Activated T-cell treated with anti-CD3 and anti-CD28 coated beads, Interleukin-2, amount 50 U/mL, for 48 hours (primary cell): Measurements from ENCODE around the gene RHBDL3.

Source experiments
- DNase-seq, 2 experiments: peaks; one replicate each; pipeline ENCODE4 v3.0.0-alpha.2; 2020

Gene RHBDL3

GRCh38 chr17:32266389-32267301, 1.0 kb downstream of the RHBDL3 start:
- DNase-seq: peak; percentile 42 to 48

DNA sequence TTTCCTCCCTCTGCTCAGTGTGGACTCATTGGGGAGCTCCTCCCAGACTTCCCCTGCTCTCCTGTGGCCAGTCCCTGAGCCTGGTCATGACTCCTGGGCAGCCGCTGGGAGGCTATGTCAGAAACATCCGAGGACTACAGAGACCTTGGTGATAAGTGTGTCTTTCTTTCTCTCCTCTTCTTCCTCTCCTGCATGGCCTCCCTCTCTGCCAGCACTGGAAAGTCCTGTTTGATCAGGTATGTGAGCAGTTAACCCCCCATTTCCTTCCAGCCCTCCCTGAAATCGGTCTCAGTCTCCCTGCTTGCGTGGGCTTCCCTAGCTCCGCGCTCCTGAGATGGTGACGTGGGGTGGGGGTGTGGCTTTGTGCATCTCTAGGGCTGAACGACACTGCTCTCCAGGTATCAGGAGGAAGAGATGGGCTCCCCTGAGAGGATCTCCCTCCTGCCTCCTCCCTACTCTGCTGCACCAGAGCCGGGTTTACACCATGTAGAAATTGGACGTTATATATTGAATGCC, 2.1 kb downstream of the RHBDL3 start:
- DNase-seq: peak; percentile 23 to 41

DNA sequence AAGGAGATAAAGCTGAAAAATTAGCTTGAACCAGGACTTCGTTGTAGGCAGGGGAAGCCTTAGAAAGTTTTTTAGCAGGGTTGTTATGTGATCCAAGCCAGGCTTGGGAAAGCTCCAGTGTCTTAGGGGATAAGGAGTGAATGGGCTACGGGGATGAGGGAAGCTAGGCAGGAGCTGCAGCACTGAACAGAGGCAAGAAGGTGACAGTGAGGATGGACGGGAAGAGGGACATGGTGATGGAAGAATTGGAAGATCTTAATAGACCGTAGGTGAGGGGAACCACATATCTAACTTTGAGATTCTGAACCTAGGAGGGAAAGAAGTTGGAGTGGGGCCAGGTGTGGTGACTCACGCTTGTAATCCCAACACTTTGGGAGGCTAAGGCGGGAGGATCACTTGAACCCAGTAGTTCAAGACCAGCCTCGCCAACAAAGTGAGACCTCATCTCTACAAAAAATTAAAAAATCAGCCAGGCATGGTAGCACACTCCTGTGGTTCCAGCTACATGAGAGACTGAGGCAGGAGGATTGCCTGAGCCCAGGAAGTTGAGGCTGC, 3.2 kb downstream of the RHBDL3 start:
- no peak for DNase-seq

GRCh38 chr17:32269377-32269776, 3.7 kb downstream of the RHBDL3 start:
- DNase-seq: no peak

DNA sequence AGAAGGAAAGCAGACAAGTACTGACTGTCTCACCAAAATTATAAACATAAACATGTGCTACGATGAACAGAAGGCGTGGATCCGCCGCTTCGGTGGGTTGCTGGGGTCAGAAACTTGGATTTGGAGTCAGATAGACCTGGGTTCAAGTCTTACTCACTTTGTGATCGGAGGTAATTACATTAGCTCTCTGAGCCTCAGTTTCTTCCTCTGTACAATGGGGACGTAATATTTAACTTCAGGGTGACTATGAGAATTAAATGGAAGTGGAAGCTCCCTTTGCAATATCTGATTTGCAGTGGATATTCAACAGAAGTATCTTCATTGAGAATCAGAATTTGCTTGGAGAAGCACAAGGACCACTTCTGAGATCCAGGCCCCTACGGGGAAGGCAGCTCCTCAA, 6.2 kb downstream of the RHBDL3 start:
- no peak for DNase-seq

DNA sequence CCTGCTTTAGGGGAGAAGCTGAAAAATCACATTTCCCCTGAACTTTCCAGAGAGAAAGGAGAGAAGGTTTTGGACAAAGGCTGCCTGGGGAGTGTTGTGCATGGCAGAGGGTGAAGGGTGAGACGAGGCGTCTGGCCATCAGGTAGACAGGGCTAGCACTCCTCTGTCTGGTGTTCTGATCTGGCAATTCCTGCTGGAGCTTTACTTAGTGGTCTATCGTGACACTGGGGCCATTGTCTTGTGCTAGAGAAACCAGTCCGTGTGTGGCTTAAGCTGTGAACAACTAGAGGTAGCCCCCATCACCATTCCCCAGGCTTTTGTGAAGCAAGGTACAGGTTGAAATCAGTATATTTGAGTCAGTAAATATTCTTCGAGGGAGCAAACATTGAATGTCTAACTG, 8.5 kb downstream of the RHBDL3 start:
- no peak for DNase-seq

GRCh38 chr17:32274643-32275042, 9.0 kb downstream of the RHBDL3 start:
- no peak for DNase-seq

- DNase-seq: peak; percentile 26 to 33
These were observed 9.7 kb downstream of the RHBDL3 start for GRCh38 chr17:32275060-32276042.

GRCh38 chr17:32276171-32276601, 10.6 kb downstream of the RHBDL3 start:
- DNase-seq: no peak

- no peak for DNase-seq
These were observed 11.7 kb downstream of the RHBDL3 start for GRCh38 chr17:32277284-32277683.

GRCh38 chr17:32278815-32279214, 13.2 kb downstream of the RHBDL3 start:
- DNase-seq: no peak

GRCh38 chr17:32279891-32280716, 14.5 kb downstream of the RHBDL3 start:
- DNase-seq: no peak

DNA sequence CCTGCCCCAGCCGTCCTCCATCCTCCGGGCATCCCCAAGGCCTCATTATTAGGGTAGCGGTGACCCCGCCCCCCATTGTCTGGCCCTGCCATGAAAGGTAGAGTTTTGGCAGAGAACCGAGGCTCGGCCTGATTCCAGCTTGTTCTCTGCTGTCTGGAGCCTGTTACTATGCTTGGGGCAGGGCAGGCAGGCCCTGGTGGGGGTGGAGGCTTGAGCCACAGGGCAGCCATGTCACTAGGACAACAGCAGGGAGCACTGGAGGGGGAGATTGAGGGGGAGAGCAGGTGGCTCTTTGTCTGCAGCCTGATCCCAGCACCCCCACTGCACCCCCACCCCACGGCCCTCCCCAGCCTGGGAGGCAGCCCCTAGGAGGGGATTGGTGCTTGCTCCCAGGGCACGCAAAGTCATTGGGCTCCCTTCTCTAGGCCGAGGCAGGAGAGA, 15.4 kb downstream of the RHBDL3 start:
- no peak for DNase-seq

- DNase-seq: no peak
These were observed 18.1 kb downstream of the RHBDL3 start for GRCh38 chr17:32283745-32284201.

GRCh38 chr17:32285306-32285705, 19.7 kb downstream of the RHBDL3 start:
- no peak for DNase-seq

DNA sequence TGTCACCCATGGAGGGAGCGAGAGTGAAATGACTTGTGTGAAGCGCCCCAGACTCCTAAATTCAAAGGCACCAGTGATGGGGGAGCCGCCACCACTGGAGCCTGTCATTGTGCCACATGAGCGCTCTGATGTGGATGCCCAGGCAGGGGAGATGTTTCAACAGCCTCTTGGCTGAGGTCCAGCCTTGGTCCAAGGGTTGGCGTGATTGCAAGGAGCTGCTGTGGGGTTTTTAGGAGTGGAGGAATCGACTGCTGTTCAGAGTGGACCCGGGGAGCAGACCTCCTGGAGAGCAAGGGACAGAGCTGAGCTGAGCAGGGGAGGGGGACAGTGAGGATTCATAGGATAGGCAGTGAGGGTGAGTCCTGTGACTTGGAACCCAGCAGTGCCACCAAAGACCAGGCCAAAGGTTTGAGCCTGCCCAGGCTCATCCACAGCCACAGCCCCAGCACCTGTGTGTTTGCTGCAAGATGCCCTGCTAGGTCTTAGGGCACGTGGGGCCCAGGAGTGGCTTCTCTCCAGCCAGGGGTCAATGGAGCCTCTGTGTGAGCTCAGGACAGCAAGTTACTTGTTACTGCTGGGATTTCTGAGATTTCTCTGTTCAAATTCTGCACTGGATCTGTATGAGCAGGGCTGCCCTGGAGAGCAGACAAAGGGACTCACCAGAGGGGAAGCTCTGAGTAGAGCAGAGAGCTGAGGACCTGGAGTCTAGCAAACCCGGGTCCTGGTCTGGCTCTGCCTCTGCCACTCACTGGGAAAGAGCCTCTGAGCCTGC, 20.3 kb downstream of the RHBDL3 start:
- DNase-seq: no peak

GRCh38 chr17:32286518-32286900, 20.9 kb downstream of the RHBDL3 start:
- no peak for DNase-seq

- DNase-seq: no peak
These were observed 22.3 kb downstream of the RHBDL3 start for GRCh38 chr17:32287804-32288511.

- DNase-seq: no peak
These were observed 23.0 kb downstream of the RHBDL3 start for GRCh38 chr17:32288615-32289014.

GRCh38 chr17:32289471-32290070, 23.9 kb downstream of the RHBDL3 start:
- no peak for DNase-seq
